ENCODE measurements around the gene CCDC18. TPM values are rescaled to one million over a fixed set of nuclear protein-coding genes. Genes with fewer than 3 reads are reported as not detected.

CCDC18 gene
- total RNA-seq, 2 donors from 2014 or later = 13.8 to 23.8 TPM

DNA sequence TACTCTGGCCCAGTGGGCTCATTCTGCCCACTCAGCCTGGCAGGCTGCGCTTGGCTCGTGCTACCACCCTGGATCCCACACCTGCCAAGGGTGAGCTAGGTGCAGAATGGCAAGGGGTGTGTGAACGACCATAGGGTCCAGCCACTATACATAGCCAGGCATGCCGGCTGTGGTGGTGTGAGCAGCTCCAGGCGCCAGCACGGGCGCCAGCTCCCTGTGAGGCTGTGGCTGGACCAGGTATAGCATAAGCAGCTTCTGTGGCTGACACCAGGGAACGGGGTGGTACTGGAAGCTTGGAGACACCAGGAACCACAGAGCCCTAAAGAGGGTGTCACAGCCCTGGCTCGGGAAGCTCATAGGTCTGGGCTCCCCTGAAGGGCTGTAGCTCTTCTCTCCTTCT lies 18.6 kb downstream of the CCDC18 start:
- Mint-ChIP-seq H3K27me3 (ENCODE audit: insufficient read depth) (no peaks in the 10 kb centered on the region), H3K27ac (no peak overlapping the region), H3K4me1 (no peaks in the 10 kb centered on the region), H3K9me3 (peaks cover 6% of the 10 kb centered on the region), H3K4me3 (no peak overlapping the region), H3K36me3 (ENCODE audit: low read depth) (peaks cover 43% of the 10 kb centered on the region)
- Histone ChIP-seq H3K4me1 (ENCODE audit: control insufficient read depth, insufficient read depth, low read length) (no peaks in the 10 kb centered on the region), H3K27me3 (ENCODE audit: control insufficient read depth, insufficient read depth, low read length, poor library complexity, severe bottlenecking) (no peaks in the 10 kb centered on the region), H3K9me3 (ENCODE audit: control insufficient read depth, low read length) (no peaks in the 10 kb centered on the region), H3K4me3 (ENCODE audit: low read length) (no peak overlapping the region), H3K36me3 (ENCODE audit: control insufficient read depth, insufficient read depth, low read length) (peaks cover 54% of the 10 kb centered on the region), H3K27ac (ENCODE audit: low read depth, low read length) (no peak overlapping the region), H3K9ac (ENCODE audit: extremely low read depth, low read length, poor library complexity, severe bottlenecking) (no peak overlapping the region)
- 91 to 96% methylated on average over 2 to 9 of the region's 9 CpGs for WGBS, 2 experiments (ENCODE audit: insufficient coverage in 1 of 2, insufficient read length in 1 of 2)
- no peak for TF ChIP-seq CTCF (conservative IDR thresholded peaks at IDR 0.05)
- no peak for DNase-seq

DNA sequence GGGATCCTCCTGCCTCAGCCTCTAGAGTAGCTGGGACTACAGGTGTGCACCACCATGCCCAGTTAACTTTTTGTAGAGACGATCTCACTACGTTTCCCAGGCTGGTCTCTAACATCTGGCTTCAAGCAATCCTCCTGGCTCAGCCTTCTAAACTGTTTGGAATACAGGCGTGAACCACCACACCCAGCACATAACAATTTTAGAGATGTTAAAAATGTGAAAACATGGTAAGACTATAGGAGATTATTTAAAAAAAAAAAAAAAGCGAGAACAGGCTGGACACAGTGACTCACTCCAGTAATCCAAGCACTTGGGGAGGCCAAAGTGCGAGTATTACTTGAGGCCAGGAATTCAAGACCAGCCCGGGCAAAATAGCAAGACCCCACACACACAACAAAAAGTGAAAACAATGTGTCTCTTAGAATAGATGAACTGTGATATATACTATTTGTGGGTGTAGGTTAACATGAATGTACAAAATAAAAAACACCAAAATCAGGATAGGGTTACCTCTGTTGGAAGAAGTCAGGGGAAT lies 19.6 kb downstream of the CCDC18 start:
- H3K9me3 Mint-ChIP-seq = peaks cover 6% of the 10 kb centered on the region
- H3K27me3 ChIP-seq (ENCODE audit: control insufficient read depth, insufficient read depth, low read length, poor library complexity, severe bottlenecking) = no peaks in the 10 kb centered on the region
- H3K27ac ChIP-seq (ENCODE audit: low read depth, low read length) = no peak overlapping the region
- no peak overlapping the region for H3K4me3 Mint-ChIP-seq
- no peak overlapping the region for H3K4me3 ChIP-seq (ENCODE audit: low read length)
- no peak for DNase-seq
- H3K36me3 ChIP-seq (ENCODE audit: control insufficient read depth, insufficient read depth, low read length) = peaks cover 48% of the 10 kb centered on the region
- no peaks in the 10 kb centered on the region for H3K4me1 Mint-ChIP-seq
- no peaks in the 10 kb centered on the region for H3K27me3 Mint-ChIP-seq (ENCODE audit: insufficient read depth)
- peaks cover 37% of the 10 kb centered on the region for H3K36me3 Mint-ChIP-seq (ENCODE audit: low read depth)
- H3K9ac ChIP-seq (ENCODE audit: extremely low read depth, low read length, poor library complexity, severe bottlenecking) = no peak overlapping the region
- no peak overlapping the region for H3K27ac Mint-ChIP-seq
- 95 to 100% methylated on average over 2 to 5 of the region's 6 CpGs for WGBS, 2 experiments (ENCODE audit: insufficient coverage in 1 of 2, insufficient read length in 1 of 2)
- peaks cover 3% of the 10 kb centered on the region for H3K4me1 ChIP-seq (ENCODE audit: control insufficient read depth, insufficient read depth, low read length)
- no peaks in the 10 kb centered on the region for H3K9me3 ChIP-seq (ENCODE audit: control insufficient read depth, low read length)
- TF ChIP-seq CTCF (conservative IDR thresholded peaks at IDR 0.05) = no peak

DNA sequence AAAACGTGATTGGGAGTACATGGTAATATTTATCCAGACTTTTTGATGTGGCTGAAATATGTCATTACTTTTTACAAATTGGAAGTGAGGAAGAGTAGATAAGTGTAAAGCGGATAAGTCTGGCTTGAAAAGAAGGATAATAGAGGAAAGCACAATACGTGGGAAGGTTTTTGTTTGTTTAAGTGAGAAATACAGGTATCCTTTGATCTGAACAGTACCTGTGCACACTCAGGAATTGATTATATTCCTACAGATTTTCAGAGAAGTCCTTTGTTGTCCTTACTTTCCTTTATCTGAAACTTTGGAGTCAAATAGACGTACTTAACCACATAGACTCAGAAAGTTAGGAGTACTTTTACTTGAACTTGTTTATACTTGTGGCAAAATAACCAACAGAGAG lies 20.2 kb downstream of the CCDC18 start:
- Histone ChIP-seq H3K4me1 (ENCODE audit: control insufficient read depth, insufficient read depth, low read length) (peaks cover 4% of the 10 kb centered on the region), H3K9me3 (ENCODE audit: control insufficient read depth, low read length) (no peaks in the 10 kb centered on the region), H3K36me3 (ENCODE audit: control insufficient read depth, insufficient read depth, low read length) (peaks cover 48% of the 10 kb centered on the region), H3K27me3 (ENCODE audit: control insufficient read depth, insufficient read depth, low read length, poor library complexity, severe bottlenecking) (no peaks in the 10 kb centered on the region), H3K4me3 (ENCODE audit: low read length) (no peak overlapping the region), H3K9ac (ENCODE audit: extremely low read depth, low read length, poor library complexity, severe bottlenecking) (no peak overlapping the region), H3K27ac (ENCODE audit: low read depth, low read length) (no peak overlapping the region)
- Mint-ChIP-seq H3K4me1 (no peaks in the 10 kb centered on the region), H3K4me3 (no peak overlapping the region), H3K27ac (no peak overlapping the region), H3K36me3 (ENCODE audit: low read depth) (peaks cover 31% of the 10 kb centered on the region), H3K9me3 (peaks cover 6% of the 10 kb centered on the region), H3K27me3 (ENCODE audit: insufficient read depth) (no peaks in the 10 kb centered on the region)
- no peak for DNase-seq
- TF ChIP-seq CTCF (conservative IDR thresholded peaks at IDR 0.05) = no peak
- 95 to 100% methylated on average over 2 to 4 of the region's 4 CpGs for WGBS, 2 experiments (ENCODE audit: insufficient coverage in 1 of 2, insufficient read length in 1 of 2)
